ENCODE results near the gene TEX261. TPM values are rescaled to one million over a fixed set of nuclear protein-coding genes. Genes with fewer than 3 reads are reported as not detected.

TEX261 gene
- total RNA-seq, 2 donors from 2014 or later = 30.0 to 31.3 TPM

DNA sequence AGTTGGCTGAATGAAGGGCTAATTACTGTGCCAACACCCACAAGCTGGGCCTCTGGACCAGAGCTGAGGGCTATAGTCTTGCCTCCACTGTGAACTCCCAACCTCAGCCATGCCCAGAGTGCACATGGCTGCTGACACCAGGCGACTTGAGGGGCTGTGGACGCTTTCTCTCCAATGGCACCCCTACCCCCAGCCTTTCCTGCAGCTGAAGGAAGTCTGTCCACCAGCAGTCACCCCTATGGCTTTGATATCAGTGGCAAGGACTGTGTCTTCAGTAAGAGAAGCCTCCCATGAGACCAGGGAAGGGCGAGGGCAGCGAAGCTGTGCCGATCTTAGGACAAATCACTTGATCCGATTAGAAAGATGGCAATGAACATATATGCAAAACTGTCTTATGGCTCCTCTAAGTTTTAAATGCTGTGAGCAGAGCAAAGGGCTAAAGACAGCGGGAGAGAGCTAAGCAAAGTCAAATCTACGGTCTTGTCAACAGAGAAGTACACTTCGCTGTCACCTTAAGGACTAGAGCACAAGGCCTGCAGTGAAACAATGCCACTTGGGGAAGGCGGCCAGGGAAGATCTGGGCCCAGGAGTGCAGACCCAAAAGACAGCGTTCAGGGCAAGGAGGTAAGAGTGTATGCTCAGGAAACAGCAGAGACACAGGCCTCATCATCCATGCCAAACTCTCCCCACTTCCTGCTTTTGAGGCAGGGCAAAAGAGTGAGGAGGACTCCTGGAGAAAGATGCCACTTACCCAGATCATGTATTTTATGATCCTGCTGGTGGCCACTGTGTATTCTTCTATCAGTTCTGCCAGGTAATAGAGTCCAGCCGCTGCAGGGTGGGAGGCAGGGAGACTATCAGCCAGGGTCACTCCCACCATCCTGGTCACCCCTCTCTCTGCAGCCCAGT, 1.5 kb downstream of the TEX261 start:
- Mint-ChIP-seq H3K27me3 (no peaks in the 10 kb centered on the region), H3K36me3 (ENCODE audit: low read depth) (peaks cover 2% of the 10 kb centered on the region), H3K27ac (peak overlapping the region; percentile 97), H3K4me3 (peak overlapping the region; percentile 99), H3K4me1 (peaks cover 26% of the 10 kb centered on the region)
- DNase-seq (no peak), ATAC-seq (no peak)
- H3K9me3 ChIP-seq (ENCODE audit: control insufficient read depth, low read length, poor library complexity, severe bottlenecking) = no peaks in the 10 kb centered on the region

DNA sequence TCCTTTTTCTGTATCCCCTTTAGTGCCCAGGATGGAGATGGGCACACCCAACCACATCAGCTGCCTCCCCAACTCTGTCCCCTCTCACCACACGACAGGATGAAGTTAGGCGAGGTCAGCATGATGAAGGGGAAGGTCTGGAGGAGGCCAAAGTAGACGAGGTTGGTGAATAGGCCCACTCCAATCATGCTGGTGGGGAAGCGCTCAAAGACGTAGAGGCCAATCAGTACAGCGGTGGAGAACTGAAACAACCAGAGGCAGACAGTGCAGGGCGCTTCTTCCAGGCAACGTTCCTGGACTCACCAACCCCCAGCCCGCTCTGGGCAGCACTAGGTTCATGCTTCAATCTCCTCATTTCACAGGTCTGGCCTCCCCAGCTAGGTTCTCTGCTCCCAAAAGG, 2.9 kb downstream of the TEX261 start:
- H3K27me3 Mint-ChIP-seq = no peaks in the 10 kb centered on the region
- no peak for DNase-seq
- H3K9me3 ChIP-seq (ENCODE audit: control insufficient read depth, low read length, poor library complexity, severe bottlenecking) = no peaks in the 10 kb centered on the region
- H3K27ac Mint-ChIP-seq = peak overlapping the region; percentile 97
- H3K4me3 Mint-ChIP-seq = no peak overlapping the region
- ATAC-seq = no peak
- peaks cover 2% of the 10 kb centered on the region for H3K36me3 Mint-ChIP-seq (ENCODE audit: low read depth)
- H3K4me1 Mint-ChIP-seq = peaks cover 28% of the 10 kb centered on the region

DNA sequence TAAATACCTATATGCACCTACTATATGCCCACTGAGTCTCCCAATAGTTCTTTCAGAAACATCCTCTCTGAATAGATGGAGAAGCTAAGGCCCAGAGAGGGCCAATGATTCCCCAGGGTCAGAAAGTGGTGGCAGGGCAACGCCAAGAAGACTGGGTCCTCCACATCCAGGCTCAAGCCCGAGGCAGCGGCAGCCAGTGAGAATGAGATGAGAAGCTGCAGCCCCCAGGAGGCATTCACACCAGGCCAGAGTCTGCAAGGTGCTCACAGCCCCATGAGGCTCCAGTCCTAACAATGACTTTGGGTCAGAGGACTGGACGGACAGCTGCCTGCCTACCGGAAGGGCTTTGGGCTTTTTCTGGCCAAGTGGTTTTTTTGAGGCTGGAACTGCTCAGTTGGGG, 3.5 kb downstream of the TEX261 start:
- no peak for ATAC-seq
- Mint-ChIP-seq H3K4me1 (peaks cover 32% of the 10 kb centered on the region), H3K27me3 (no peaks in the 10 kb centered on the region), H3K4me3 (no peak overlapping the region), H3K36me3 (ENCODE audit: low read depth) (peaks cover 5% of the 10 kb centered on the region), H3K27ac (peak overlapping the region; percentile 97)
- H3K9me3 ChIP-seq (ENCODE audit: control insufficient read depth, low read length, poor library complexity, severe bottlenecking) = no peaks in the 10 kb centered on the region
- no peak for DNase-seq

DNA sequence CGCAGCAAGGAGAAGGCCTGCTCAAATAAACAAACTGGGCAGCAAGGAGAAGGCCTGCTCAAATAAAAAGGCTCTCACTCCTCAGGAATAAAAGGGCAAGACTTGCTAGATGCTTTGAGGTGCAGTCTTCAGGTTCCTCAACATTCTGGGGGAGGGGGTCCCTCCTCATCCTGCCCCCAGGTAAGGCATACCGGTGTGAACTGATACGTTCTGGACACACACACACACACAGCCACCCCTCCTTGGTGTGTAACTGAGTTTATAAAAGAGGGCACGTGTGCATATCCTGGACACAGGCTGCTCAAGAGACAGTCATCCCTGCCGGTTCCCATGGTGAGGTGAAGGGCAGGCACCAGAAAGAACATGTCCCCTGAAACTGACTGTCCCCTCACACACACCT, 4.5 kb downstream of the TEX261 start:
- ATAC-seq = no peak
- H3K4me3 Mint-ChIP-seq = no peak overlapping the region
- H3K27me3 Mint-ChIP-seq = no peaks in the 10 kb centered on the region
- no peaks in the 10 kb centered on the region for H3K9me3 ChIP-seq (ENCODE audit: control insufficient read depth, low read length, poor library complexity, severe bottlenecking)
- DNase-seq = no peak
- H3K36me3 Mint-ChIP-seq (ENCODE audit: low read depth) = peaks cover 7% of the 10 kb centered on the region
- H3K4me1 Mint-ChIP-seq = peaks cover 30% of the 10 kb centered on the region
- no peak overlapping the region for H3K27ac Mint-ChIP-seq

DNA sequence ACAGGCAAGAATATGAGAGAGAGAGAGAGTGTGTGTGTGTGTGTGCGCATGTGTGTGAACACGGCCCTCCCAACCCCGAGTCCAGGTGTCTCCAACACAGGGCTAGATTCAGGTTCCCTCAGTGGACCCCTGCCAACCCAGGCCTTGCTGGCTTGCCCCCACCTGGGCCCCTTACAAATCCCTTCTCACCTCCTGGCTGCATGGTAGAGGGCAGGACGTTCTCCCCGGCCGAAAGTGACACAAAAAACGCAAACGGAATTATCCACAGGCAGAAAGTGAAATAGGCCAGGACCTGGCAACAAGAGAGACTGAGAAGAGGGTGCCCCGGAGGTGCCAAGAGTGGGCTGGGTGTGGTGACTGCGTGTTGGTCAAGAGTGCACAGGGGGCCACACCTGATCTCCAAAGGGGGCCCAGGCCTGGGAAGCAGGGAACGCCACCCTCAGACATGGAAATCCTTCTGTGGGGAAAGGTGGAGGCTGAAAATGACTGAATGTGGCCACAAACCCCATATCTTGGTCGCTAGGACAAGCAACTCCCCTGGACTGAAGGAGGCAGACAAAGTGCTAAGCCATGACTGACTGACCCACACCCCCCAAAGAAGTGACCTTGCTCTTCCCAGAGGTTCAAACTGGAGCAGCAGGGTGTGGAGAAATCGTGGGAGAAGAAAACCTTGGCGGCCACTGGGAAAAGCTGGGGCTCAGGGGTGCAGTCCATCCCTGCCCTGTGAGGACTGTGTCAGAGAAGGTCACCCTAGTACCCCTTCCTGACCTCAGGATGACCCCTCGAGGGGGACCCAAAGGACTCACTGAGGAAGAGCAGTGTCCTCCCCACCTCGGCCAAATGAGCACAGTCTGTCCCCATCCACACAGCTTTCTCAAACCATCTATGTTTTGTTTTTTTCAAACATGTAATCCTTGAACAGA, 5.7 kb downstream of the TEX261 start:
- Mint-ChIP-seq H3K4me1 (peaks cover 34% of the 10 kb centered on the region), H3K27me3 (no peaks in the 10 kb centered on the region), H3K27ac (peak overlapping the region; percentile 56), H3K36me3 (ENCODE audit: low read depth) (peaks cover 6% of the 10 kb centered on the region), H3K4me3 (no peak overlapping the region)
- DNase-seq (no peak), ATAC-seq (no peak)
- no peaks in the 10 kb centered on the region for H3K9me3 ChIP-seq (ENCODE audit: control insufficient read depth, low read length, poor library complexity, severe bottlenecking)

DNA sequence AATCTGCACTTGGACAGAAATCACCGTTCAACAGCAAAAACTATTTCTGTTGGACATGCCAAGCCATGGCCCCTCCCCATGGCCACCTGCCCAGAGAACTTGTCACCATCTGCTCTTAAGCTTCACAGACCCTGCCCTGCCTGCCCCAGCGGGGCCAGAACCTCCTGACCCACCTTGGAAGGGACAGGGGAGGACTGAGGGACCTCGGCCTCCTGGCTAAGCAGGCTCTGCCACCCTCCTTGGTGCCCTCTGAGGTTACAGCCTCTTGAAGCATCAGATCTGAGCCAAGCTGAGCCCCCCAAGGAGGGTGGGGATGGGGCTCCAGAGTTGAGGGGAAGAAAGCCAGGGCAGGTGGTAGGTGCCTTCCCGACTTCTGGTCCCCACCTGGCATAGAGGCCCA, 6.5 kb downstream of the TEX261 start:
- Mint-ChIP-seq H3K4me1 (peaks cover 26% of the 10 kb centered on the region), H3K27ac (peak overlapping the region; percentile 56), H3K27me3 (no peaks in the 10 kb centered on the region), H3K4me3 (no peak overlapping the region), H3K36me3 (ENCODE audit: low read depth) (peaks cover 4% of the 10 kb centered on the region)
- DNase-seq (no peak), ATAC-seq (no peak)
- H3K9me3 ChIP-seq (ENCODE audit: control insufficient read depth, low read length, poor library complexity, severe bottlenecking) = no peaks in the 10 kb centered on the region

DNA sequence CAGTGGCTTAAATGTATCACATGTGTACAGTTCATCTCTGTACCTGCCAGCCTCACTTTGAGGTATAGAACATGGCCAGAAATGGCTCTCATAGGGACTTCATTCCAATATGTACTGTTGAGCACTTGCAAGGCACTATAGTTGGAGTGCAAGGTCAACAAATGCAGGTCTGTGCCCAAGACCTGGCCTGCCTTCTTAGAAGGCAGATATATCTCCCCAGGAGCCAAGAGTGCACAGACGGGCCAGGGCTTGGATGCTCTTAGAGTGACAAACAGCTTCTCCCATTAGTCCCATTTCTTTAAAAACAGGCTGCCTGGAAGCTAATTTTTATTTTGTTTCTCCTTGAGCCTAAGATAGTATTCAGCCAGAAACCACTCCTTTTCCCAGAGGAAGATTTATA, 7.3 kb downstream of the TEX261 start:
- ATAC-seq (no peak), DNase-seq (no peak)
- peaks cover 4% of the 10 kb centered on the region for H3K36me3 Mint-ChIP-seq (ENCODE audit: low read depth)
- H3K27ac Mint-ChIP-seq = no peak overlapping the region
- H3K4me3 Mint-ChIP-seq = no peak overlapping the region
- H3K9me3 ChIP-seq (ENCODE audit: control insufficient read depth, low read length, poor library complexity, severe bottlenecking) = no peaks in the 10 kb centered on the region
- peaks cover 22% of the 10 kb centered on the region for H3K4me1 Mint-ChIP-seq
- H3K27me3 Mint-ChIP-seq = no peaks in the 10 kb centered on the region

DNA sequence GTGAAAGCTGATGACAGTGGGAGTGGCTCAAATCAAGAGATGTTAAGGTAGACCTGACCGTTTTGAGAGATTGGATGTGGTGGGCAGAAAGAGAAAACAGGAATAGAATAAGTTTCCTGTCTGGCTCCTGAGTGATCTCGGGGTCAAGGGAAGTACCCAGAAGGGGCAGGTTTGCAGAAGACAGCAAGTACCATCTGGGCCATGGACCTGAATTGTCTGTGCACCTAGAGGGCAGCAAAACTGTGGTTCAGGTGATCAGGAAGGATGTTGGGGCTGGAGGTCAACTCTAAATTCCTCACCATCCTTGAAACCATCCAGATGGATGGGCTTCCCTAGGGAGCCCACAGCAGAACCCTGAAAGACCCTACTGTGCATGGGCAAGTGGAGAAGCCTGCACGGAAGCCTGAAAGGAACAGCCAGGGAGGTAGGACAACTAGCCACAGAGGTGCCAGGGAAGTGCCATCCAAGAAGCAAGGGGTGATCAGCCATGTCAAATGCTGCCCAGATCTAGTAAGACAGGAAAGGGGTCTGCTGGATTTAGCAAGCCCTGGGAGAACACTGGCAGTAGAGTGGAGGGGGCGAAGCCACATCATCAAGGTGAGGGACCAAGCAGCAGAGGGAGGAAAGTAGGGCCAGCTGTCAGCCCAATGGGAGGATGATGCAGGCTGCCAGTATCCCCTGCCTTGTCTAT, 8.0 kb downstream of the TEX261 start:
- H3K4me1 Mint-ChIP-seq = peaks cover 21% of the 10 kb centered on the region
- H3K4me3 Mint-ChIP-seq = no peak overlapping the region
- H3K9me3 ChIP-seq (ENCODE audit: control insufficient read depth, low read length, poor library complexity, severe bottlenecking) = no peaks in the 10 kb centered on the region
- H3K27me3 Mint-ChIP-seq = no peaks in the 10 kb centered on the region
- peaks cover 4% of the 10 kb centered on the region for H3K36me3 Mint-ChIP-seq (ENCODE audit: low read depth)
- peak overlapping the region; percentile 45 for H3K27ac Mint-ChIP-seq
- DNase-seq = no peak
- no peak for ATAC-seq

DNA sequence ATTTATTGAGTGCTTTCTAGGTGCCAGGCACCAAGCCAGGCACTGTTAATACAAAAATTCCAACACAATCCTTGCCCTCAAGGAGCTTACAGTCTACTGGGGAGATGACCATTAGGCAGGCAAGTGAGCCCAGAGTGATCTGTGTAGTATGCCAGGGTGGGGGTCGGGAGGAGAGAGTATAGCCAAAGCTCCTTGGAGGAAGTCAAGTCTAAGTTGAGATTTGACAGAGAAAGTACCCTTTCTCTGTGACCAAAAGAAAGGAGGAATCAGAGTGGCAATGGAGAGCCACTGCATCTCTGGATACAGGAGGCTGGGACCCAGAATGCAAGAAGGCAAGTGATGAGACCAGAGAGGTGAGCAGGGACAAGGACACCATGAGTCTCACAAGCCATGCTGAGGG, 8.7 kb downstream of the TEX261 start:
- H3K4me3 Mint-ChIP-seq = no peak overlapping the region
- H3K36me3 Mint-ChIP-seq (ENCODE audit: low read depth) = peaks cover 6% of the 10 kb centered on the region
- ATAC-seq (no peak), DNase-seq (no peak)
- H3K27ac Mint-ChIP-seq = peak overlapping the region; percentile 45
- no peaks in the 10 kb centered on the region for H3K9me3 ChIP-seq (ENCODE audit: control insufficient read depth, low read length, poor library complexity, severe bottlenecking)
- peaks cover 17% of the 10 kb centered on the region for H3K4me1 Mint-ChIP-seq
- H3K27me3 Mint-ChIP-seq = no peaks in the 10 kb centered on the region

DNA sequence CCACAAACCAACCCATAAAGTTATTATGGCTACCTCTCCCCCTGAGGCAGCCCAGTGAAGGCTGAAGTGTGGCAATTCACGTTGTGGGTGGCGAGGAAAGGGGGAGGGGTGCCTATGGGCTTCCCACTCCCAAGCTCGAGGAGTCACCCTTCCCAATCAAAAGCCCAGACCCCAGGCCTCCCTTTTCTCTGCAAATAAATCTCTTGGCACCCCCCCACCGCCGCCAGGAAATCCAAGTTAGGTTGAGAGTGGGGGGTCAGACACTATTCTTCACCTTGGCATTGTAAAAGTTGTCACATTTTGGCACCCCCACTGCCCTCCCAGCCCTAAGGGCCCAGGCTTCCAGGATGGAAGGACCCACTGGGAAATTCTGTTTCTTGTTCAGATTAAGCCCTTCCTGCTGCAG, 9.4 kb downstream of the TEX261 start:
- ATAC-seq (no peak), DNase-seq (no peak)
- Mint-ChIP-seq H3K4me1 (peaks cover 16% of the 10 kb centered on the region), H3K4me3 (peak overlapping the region; percentile 45), H3K27me3 (no peaks in the 10 kb centered on the region), H3K27ac (no peak overlapping the region), H3K36me3 (ENCODE audit: low read depth) (peaks cover 6% of the 10 kb centered on the region)
- H3K9me3 ChIP-seq (ENCODE audit: control insufficient read depth, low read length, poor library complexity, severe bottlenecking) = no peaks in the 10 kb centered on the region

DNA sequence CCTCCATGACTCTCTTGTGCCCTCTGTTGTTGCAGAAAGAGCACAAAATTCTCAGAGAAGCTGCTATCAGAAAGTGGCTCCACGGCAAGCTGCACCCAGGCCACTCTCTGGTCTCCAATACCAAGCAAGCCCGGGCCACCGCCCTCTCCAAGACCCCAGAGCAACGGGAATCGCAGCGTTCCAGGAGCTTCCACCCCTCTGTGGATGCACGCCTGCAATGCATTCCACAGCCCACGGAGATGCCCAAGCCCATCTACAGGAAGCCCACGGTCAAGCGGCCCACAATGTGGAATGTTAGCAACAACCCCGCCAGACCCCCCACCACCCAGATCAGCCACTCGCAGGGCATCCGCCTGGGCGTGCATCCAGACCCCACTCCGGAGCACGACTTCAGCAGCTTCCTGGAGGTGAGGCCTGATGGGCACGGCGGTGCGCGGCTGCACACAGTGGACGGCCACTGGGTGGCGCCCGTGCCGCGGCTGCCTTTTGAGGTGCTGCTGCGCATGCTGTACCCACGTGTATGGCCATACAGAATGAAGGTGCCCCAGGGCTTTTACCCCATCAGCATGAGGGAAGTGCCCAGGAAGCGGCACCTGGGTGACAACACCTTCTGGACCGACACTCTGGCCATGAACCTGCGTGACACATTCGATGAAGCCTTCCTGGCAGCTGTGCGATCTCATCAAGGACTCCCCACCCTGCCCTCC, 9.9 kb downstream of the TEX261 start:
- Mint-ChIP-seq H3K4me3 (peak overlapping the region; percentile 52), H3K4me1 (peaks cover 16% of the 10 kb centered on the region), H3K27me3 (no peaks in the 10 kb centered on the region), H3K27ac (peak overlapping the region; percentile 29), H3K36me3 (ENCODE audit: low read depth) (peaks cover 6% of the 10 kb centered on the region)
- ATAC-seq (peak; percentile 100), DNase-seq (peak; percentile 69 to 85 (median 76))
- H3K9me3 ChIP-seq (ENCODE audit: control insufficient read depth, low read length, poor library complexity, severe bottlenecking) = no peaks in the 10 kb centered on the region

DNA sequence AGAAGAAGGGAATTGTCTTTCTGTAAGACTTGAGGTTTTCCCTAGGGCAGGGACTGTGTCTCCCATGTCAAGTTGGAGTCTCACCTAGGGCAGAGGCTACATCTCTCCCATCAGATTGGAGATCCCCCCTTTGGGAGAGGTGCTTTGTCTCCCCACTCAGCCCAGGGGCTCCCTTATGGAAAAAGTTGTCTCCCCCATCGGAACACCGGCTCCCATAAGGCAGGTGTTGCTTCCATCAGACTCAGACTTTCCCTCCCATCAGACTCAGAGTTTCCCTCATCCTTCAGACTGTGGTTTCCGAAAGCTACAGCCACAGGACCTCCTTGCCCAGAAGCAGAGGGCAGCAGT, 10.5 kb downstream of the TEX261 start:
- DNase-seq (peak in 1 of 3 donors; percentile 1), ATAC-seq (no peak)
- Mint-ChIP-seq H3K4me3 (peak overlapping the region; percentile 52), H3K4me1 (peaks cover 16% of the 10 kb centered on the region), H3K36me3 (ENCODE audit: low read depth) (peaks cover 6% of the 10 kb centered on the region), H3K27ac (peak overlapping the region; percentile 29), H3K27me3 (no peaks in the 10 kb centered on the region)
- H3K9me3 ChIP-seq (ENCODE audit: control insufficient read depth, low read length, poor library complexity, severe bottlenecking) = no peaks in the 10 kb centered on the region

All from T-helper 17 cell (primary cell).